Stimulated activated CD8-positive, alpha-beta memory T cell treated with anti-CD3 and anti-CD28 coated beads, Interleukin-2, amount 100 ng/mL, for 48 hours (primary cell): Measurements from ENCODE around the gene GNG12.

Experiments
- DNase-seq, 2 donors: peaks; one replicate each; pipeline ENCODE4 v3.0.0-alpha.2; 2020; ENCODE audit warnings: low read depth in 2 of 2

The GNG12 gene

GRCh38 chr1:67652800-67653199 is 180.5 kb downstream of the GNG12 start:
- DNase-seq, result no peak
